ENCODE measurements around the gene CPSF3. TPM values are rescaled to one million over a fixed set of nuclear protein-coding genes. Genes with fewer than 3 reads are reported as not detected.
A peak's percentile ranks its signal among the peaks of the same experiment; 100 is the strongest.

CPSF3 gene
- total and polyA plus RNA-seq, 2 of the 8 experiments (the other 6 are each of a cell fraction or from before 2014, with no cell fraction given) = 44.5 to 93.3 TPM

GRCh38 chr2:9416962-9417316, 6.5 kb upstream of the CPSF3 start:
- 83% methylated on average over 7 of the region's 7 CpGs; no CpG with 5 or more reads in 1 of the 2 experiments for WGBS, 2 experiments (ENCODE audit: extremely low coverage in 1 of 2, insufficient coverage in 1 of 2, insufficient read length in 1 of 2, insufficient replicate concordance in 2 of 2, low coverage in 1 of 2, low lambda C conversion rate in 2 of 2, missing lambda C conversion rate in 1 of 2)
- CTCF ChIA-PET (ENCODE audit: partially characterized antibody) = no interaction called here
- TF ChIP-seq KDM1A (IDR thresholded peaks at IDR 0.05; ENCODE audit: borderline replicate concordance, low read length) (no peak), BCL11A (IDR thresholded peaks at IDR 0.05; ENCODE audit: low read depth in 2 of 2, low read length in 2 of 2) (no peak), CTCF (IDR thresholded peaks at IDR 0.05; ENCODE audit: control extremely low read depth in 1 of 3, insufficient read depth in 1 of 3, low read depth in 1 of 3, low read length in 3 of 3) (peak in 2 of 3 experiments; percentile 6 to 32; a peak in 3 of 4 replicates), EGR1 (IDR thresholded peaks at IDR 0.05; ENCODE audit: borderline replicate concordance, low read depth, low read length) (no peak), RAD21 (IDR thresholded peaks at IDR 0.05 in 1 of 2, conservative IDR thresholded peaks at IDR 0.05 in 1 of 2; ENCODE audit: low read depth in 2 of 2, low read length in 2 of 2) (peak; percentile 22 to 56; a peak in 3 of 4 replicates), HDAC6 (IDR thresholded peaks at IDR 0.05; ENCODE audit: low read depth, low read length) (no peak), BRCA1 (IDR thresholded peaks at IDR 0.05; ENCODE audit: low read depth, low read length) (no peak), POLR2A (IDR thresholded peaks at IDR 0.05; ENCODE audit: control extremely low read depth in 1 of 2, low read depth in 2 of 2, low read length in 2 of 2) (no peak), RFX5 (IDR thresholded peaks at IDR 0.05; ENCODE audit: borderline replicate concordance, low read depth, low read length) (no peak)
- H2BK15ac ChIP-seq (ENCODE audit: low read length) = no peak overlapping the region
- H3K4me3 ChIP-seq (ENCODE audit: extremely low read depth in 1 of 4, insufficient read depth in 2 of 4, low read depth in 3 of 4, low read length in 4 of 4) = no peak overlapping the region
- no peak overlapping the region for H3K4me2 ChIP-seq (ENCODE audit: insufficient read depth in 1 of 2, low read depth in 2 of 2, low read length in 2 of 2)
- H3K4ac ChIP-seq (replicated peaks; ENCODE audit: insufficient read length, low read depth, low read length) = no peak overlapping the region
- H4K5ac ChIP-seq (ENCODE audit: insufficient read length, low read depth, low read length) = no peak overlapping the region
- no peak overlapping the region for H3K27ac ChIP-seq (ENCODE audit: low read depth, low read length)
- no peaks in the 10 kb centered on the region for H3K9me3 ChIP-seq (ENCODE audit: insufficient read depth in 2 of 2, low read depth in 1 of 2, low read length in 1 of 2)
- H3K36me3 ChIP-seq (ENCODE audit: control insufficient read depth in 2 of 4, insufficient read depth in 4 of 4, low read length in 3 of 4) = no peaks in the 10 kb centered on the region
- no peak overlapping the region for H2AK5ac ChIP-seq (ENCODE audit: low read depth, low read length)
- peaks cover 0 to 4% of the 10 kb centered on the region in 2 experiments; a peak in 1 of 4 replicates for H3K79me2 ChIP-seq (ENCODE audit: control insufficient read depth in 1 of 2, insufficient read depth in 2 of 2, low read length in 2 of 2)
- no peaks in the 10 kb centered on the region for H3K4me1 ChIP-seq (replicated peaks in 1 of 4; ENCODE audit: control insufficient read depth in 3 of 4, insufficient read depth in 4 of 4, low read length in 3 of 4)
- no peak overlapping the region for H3K14ac ChIP-seq (ENCODE audit: insufficient read length)
- no peak overlapping the region for H3K18ac ChIP-seq (ENCODE audit: extremely low read depth, low read length)
- H2BK120ac ChIP-seq (replicated peaks; ENCODE audit: low read depth, low read length) = no peak overlapping the region
- peaks cover 2% of the 10 kb centered on the region for H3K79me1 ChIP-seq (ENCODE audit: low read depth, low read length)
- no peak overlapping the region for H3K23ac ChIP-seq (ENCODE audit: insufficient read length)
- no peak overlapping the region for H2BK5ac ChIP-seq (ENCODE audit: low read depth, low read length)
- no peak overlapping the region for H4K91ac ChIP-seq (replicated peaks; ENCODE audit: insufficient read length, low read length)
- H3K27me3 ChIP-seq (replicated peaks in 1 of 4; ENCODE audit: control insufficient read depth in 3 of 4, extremely low read depth in 1 of 4, insufficient read depth in 3 of 4, low read length in 3 of 4) = peaks cover 0 to 3% (median 1%) of the 10 kb centered on the region in 4 experiments; a peak in 4 of 7 replicates
- H4K20me1 ChIP-seq (replicated peaks in 1 of 2; ENCODE audit: control insufficient read depth in 1 of 2, insufficient read depth in 2 of 2, low read length in 2 of 2) = no peaks in the 10 kb centered on the region
- H2AFZ ChIP-seq (ENCODE audit: low read length) = no peak overlapping the region
- no peak overlapping the region for H2BK12ac ChIP-seq (ENCODE audit: low read depth, low read length)
- DNase-seq (ENCODE audit: low read depth in 1 of 2, low spot score in 2 of 2) (no peak), FAIRE-seq (no peak)
- H3K23me2 ChIP-seq (ENCODE audit: low read depth, low read length) = 0 out of 2 replicates have a peak, but pooled peaks cover under 1% of the 10 kb centered on the region
- H2BK20ac ChIP-seq (ENCODE audit: low read length) = no peak overlapping the region
- H3K9ac ChIP-seq (replicated peaks in 1 of 4; ENCODE audit: extremely low read depth in 1 of 4, low read depth in 3 of 4, low read length in 3 of 4) = no peak overlapping the region
- no peak overlapping the region for H3K56ac ChIP-seq (replicated peaks; ENCODE audit: insufficient read length, low read depth, low read length)
- POLR2A ChIA-PET (ENCODE audit: partially characterized antibody) = no interaction called here
- no peak overlapping the region for H4K8ac ChIP-seq (ENCODE audit: extremely low read depth, insufficient read depth, low read length)
